ENCODE results near the gene MRPL12.
A peak's percentile ranks its signal among the peaks of the same experiment; 100 is the strongest.

Gene MRPL12

DNA sequence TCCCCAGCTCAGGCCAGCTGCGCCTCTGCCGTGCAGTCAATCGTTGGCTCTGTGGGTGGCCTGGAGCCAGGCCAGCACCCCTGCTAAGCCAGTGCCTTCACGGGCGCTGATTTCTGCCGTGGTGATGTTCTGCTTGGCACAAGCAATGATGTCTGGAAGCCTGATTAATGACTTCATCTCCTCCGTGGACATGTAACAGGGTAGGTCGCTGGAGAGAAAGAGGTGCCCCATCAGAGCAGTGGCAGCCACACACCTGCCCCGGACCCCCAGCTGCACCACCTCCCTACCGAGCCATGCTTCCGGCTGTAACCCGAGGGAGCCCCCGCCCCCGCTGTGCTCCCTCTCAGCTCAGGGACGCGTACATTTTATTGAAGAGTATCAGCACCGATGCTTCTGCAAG lies 21.5 kb upstream of the MRPL12 start:
- TF ChIP-seq CTCF (IDR thresholded peaks at IDR 0.05; ENCODE audit: low read depth, low read length, missing control alignments): no peak
- no peak overlapping the region for H3K4me3 ChIP-seq (ENCODE audit: low read depth, low read length)
- no peak for DNase-seq (ENCODE audit: low read depth)

DNA sequence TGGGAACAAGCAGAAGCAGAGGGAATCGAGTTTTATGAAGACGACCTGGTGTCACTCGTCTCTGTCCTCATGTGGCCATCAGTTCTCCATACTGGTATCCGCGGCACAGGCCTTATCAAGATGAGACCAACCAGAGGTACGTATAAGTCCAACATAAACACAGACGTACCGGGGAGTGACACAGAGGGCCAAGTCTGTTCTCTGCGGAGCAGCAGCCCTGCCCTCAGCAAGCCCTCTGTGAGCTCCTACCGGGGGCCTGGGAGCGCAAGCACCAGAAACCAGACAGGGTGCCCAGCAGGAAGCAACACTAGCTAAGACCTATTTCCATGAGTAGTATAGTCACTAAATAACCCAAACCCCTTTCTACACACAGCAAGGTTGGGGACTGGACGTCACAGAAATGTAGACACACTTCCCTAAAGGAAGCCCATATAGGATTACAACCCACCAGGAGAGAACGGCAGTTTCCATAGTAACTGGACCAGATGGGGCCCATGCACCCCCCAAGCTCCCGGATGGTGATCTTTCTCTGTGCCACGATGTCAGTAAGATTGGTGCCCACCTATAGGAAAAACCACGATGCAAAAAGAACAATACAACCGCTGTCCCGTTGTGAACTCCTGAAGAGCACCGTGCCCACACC lies 20.5 kb upstream of the MRPL12 start:
- DNase-seq (ENCODE audit: low read depth): no peak
- peak overlapping the region; percentile 66 for H3K4me3 ChIP-seq (ENCODE audit: low read depth, low read length)
- no peak for TF ChIP-seq CTCF (IDR thresholded peaks at IDR 0.05; ENCODE audit: low read depth, low read length, missing control alignments)

DNA sequence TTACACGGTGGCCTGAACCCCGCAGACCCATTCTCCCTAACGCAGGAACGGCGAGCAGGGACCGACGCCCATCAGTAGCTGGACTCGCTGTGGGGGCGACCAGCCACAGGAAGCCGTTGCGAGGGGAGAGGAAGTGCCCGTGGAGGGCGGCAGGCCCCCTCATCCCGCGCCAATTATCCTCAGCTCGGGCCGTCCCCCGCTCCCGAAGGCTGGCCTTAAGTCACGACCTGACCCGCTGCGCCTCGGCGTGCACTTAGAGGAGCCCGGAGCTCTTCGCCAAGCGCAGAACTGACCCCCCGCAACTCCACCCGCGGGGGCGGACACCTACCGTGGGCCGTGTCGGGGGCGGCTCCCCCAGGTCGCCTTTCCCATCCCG lies 20.0 kb upstream of the MRPL12 start:
- no peak for TF ChIP-seq CTCF (IDR thresholded peaks at IDR 0.05; ENCODE audit: low read depth, low read length, missing control alignments)
- H3K4me3 ChIP-seq (ENCODE audit: low read depth, low read length): peak overlapping the region; percentile 66
- no peak for DNase-seq (ENCODE audit: low read depth)

- peak within 1 kb of the TSS; percentile 66 for H3K4me3 ChIP-seq (ENCODE audit: low read depth, low read length)
- no peak for TF ChIP-seq CTCF (IDR thresholded peaks at IDR 0.05; ENCODE audit: low read depth, low read length, missing control alignments)
- peak; percentile 93 for DNase-seq (ENCODE audit: low read depth)
These were observed 19.4 kb upstream of the MRPL12 start, which contains the start of the genes ARL16 and HGS for GRCh38 chr17:81683584-81684441. Gene ARL16, minus strand, starts transcription at chr17:81683797. Its CDS starts 44 bp downstream, at chr17:81683753. Gene HGS, plus strand, starts transcription at chr17:81684011. Its CDS starts 56 bp downstream, at chr17:81684067.

- peak overlapping the region; percentile 66 for H3K4me3 ChIP-seq (ENCODE audit: low read depth, low read length)
- no peak for TF ChIP-seq CTCF (IDR thresholded peaks at IDR 0.05; ENCODE audit: low read depth, low read length, missing control alignments)
- DNase-seq (ENCODE audit: low read depth): no peak
These were observed 18.7 kb upstream of the MRPL12 start for GRCh38 chr17:81684442-81684911.

- peak overlapping the region; percentile 66 for H3K4me3 ChIP-seq (ENCODE audit: low read depth, low read length)
- TF ChIP-seq CTCF (IDR thresholded peaks at IDR 0.05; ENCODE audit: low read depth, low read length, missing control alignments): no peak
- DNase-seq (ENCODE audit: low read depth): no peak
These were observed 18.1 kb upstream of the MRPL12 start for GRCh38 chr17:81685108-81685507.

Data from GM12864 (cell line).